GM13976 (cell line): ENCODE measurements around the gene METTL14.
A peak's percentile ranks its signal among the peaks of the same experiment; 100 is the strongest.
"Not testable (repeated sequence)": the region's sequence is repeated elsewhere in the genome, so short reads cannot be mapped to it uniquely, and the experiment has no call there.

Experiments
- DNase-seq: peaks from one replicate; pipeline ENCODE4 v3.0.0; 2012; ENCODE audit warnings: low spot score
- in situ Hi-C: fragments of 300-500 bp; cut with MboI; formaldehyde crosslinking; loops from one replicate; pipeline ENCODE4 v1.12.0; 2022; ENCODE audit warnings: low sequenced_read_pairs, mixed read lengths, inconsistent platforms; ENCODE audit not compliant: unreplicated experiment
- TF ChIP-seq, protein P1 (sequence below): IDR thresholded peaks from 2 replicates; pipeline ENCODE4 v1.5.1; 2012; ENCODE audit warnings: borderline replicate concordance, mild to moderate bottlenecking; ENCODE audit not compliant: insufficient read depth; ENCODE audit errors: extremely low read depth, missing control alignments, control extremely low read depth

Gene METTL14

DNA sequence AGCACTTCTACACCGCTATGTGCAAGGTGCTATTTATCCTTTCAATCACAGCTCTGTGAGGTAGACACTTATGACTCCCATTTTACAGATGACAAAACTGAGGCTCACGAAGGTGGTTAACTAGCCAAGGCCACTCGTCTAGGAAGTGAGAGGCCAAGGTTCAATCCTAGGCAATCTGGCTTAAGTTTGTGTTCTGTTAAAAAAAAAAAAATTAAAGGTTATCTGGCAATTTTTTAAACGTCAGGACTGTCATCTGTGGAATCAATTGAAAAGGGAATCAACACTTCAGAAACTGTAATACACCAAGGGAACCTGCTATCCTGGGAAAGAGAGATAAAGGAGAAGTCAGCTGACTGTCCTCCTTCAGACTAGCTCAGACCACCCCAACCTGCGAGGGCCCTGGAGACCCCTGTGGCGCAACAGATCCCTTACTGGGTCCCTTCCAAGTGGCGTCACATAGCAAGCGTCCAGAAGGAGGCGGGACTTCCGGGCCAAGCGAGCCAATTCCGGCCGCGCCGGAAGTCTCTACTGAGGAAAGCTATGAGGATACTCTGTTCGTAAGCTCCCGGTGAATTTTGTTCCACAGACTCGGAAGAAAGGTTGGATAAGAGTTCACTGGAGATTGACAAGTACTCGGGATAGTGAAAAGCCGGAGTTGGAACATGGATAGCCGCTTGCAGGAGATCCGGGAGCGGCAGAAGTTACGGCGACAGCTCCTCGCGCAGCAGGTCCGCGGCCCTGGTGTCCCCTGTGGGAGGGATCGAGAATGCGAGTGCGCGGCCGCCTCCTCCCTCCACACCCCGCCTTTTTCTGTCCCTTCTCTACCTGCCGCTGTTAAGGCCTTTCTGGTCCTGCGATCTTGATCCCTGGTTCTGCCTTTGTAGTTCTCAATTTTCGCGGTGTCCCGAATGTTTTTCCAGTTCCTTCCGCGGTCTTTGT, at the start of gene METTL14:
METTL14 (plus strand) TSS at position 520 of the 939 bp plus-strand sequence; CDS start at position 663, 143 bp downstream.
- peak; percentile 88 for DNase-seq
- TF ChIP-seq, protein P1, sequence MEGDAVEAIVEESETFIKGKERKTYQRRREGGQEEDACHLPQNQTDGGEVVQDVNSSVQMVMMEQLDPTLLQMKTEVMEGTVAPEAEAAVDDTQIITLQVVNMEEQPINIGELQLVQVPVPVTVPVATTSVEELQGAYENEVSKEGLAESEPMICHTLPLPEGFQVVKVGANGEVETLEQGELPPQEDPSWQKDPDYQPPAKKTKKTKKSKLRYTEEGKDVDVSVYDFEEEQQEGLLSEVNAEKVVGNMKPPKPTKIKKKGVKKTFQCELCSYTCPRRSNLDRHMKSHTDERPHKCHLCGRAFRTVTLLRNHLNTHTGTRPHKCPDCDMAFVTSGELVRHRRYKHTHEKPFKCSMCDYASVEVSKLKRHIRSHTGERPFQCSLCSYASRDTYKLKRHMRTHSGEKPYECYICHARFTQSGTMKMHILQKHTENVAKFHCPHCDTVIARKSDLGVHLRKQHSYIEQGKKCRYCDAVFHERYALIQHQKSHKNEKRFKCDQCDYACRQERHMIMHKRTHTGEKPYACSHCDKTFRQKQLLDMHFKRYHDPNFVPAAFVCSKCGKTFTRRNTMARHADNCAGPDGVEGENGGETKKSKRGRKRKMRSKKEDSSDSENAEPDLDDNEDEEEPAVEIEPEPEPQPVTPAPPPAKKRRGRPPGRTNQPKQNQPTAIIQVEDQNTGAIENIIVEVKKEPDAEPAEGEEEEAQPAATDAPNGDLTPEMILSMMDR: no peak
- in situ Hi-C loops: loop anchor here (25.0 kb wide), 1 partner anchor 398 kb away; no protein-coding TSS in a partner anchor

DNA sequence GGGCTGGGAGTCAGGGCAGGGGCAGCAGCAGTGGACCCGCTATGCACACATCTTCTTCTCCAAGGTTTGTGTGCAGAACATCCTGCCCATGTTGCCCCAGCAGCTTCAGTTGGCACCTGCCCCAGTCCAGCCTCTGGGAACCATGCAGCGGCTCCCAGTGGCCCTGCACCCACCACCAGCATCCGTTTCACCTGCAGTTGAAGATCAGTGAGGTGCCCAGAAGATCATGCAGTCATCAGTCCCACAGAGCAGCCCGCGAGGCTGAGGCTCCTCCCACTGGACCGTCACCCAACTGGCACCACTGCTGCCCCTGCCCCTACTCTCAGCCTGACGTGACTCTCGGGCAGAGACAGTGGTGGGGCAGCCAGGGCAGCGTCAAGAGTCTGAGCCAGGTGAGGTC, 49.1 kb upstream of the METTL14 start:
- in situ Hi-C loops, DNase-seq: not testable (repeated sequence)

DNA sequence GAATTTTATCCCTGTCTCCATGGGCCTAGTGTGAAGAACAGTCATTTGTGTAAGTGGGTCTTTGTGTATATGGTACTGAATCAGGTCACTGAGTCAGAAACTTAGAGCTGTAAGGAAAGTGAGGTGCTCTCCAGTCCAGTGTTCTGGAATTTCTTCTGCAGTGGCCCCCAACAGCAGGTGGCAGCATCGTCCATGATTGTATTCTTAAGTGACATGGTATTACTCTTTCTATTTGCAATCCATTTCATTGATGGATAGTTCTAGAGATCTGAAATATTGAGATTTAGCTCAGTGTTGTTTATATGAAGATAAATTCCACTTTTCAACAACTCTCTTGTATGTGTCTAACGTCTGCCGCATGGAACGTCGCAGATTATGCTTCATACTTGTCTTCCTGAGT, 20.5 kb upstream of the METTL14 start:
- in situ Hi-C loops: not testable (repeated sequence)

DNA sequence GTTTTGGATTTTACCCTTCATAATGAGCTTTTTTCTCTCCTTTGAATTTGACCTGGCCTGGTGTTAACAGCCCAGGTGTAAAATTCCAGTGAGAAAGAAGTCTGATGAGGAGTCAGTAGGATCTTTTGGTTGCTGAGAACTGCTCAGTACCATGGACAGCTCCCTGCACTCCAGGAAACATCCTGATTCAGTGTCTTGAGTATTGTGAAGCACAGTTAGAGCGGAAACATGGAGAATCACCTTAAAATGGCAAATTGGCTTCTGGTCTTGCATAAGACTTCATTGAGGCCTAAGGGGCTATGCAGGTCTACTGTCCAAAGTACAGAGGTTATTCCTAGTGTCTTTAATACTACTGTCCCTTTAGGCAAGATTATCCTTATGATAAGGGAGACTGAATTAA, 16.0 kb upstream of the METTL14 start:
- DNase-seq, in situ Hi-C loops: not testable (repeated sequence)

More for the DNA sequence above, 20.5 kb upstream of the METTL14 start:
- DNase-seq: not testable (repeated sequence)

DNA sequence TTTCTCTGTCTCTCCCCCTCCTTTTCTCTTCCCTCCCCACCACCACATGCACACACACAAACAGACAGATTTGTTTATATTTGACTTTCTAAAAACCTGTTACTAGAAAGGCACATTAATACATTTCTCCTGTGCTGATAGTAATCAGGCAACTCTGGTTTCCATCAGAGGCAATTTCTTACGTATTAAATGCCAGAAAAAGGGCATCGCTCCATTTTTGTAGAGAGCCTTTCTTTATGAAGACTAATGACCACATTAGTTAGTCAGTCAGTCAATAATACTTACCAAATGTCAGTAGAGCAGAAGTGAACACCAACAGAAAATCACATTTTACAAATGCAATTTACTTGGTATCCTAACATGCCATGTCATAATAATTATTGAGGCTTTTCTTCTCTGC, 14.2 kb upstream of the METTL14 start:
- in situ Hi-C loops, DNase-seq: not testable (repeated sequence)

DNA sequence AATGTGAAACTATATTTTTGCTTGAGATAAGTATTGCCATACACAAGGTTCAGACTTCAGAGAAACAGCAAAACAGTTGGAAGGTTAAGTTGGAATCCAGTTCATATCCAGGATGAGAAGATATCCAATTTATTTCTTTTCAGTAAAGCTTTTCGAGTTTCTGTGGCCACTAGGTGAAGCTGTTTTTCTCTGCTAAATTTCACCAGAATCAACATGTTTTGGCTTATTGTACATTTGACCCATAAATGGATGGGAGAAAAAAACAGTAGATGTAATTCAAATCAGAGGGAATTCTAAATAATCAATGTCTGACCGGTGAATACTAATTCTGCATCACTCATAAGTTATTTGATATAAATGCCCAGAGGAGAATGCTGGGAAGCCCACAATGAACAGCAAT, 9.1 kb upstream of the METTL14 start:
- in situ Hi-C loops: loop anchor here (25.0 kb wide), 1 partner anchor 389 kb away; no protein-coding TSS in a partner anchor
- no peak for DNase-seq
- TF ChIP-seq, protein P1: no peak

DNA sequence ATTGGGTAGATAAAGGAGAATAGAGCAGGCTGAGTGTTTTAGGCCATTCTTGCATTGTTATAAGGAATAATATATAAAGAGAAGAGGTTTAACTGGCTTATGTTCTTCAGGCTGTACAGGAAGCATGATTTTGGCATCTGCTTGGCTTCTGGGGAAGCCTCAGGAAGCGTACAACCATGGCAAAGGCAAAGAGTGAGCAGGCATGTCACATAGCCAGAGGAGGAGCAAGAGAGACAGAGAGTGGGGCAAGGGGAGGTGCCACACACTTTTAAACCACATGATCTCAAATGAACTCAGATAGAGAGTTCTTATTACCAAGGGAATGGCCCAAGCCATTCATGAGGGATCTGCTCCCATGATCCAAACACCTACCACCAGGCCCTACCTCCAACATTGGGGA, 4.4 kb upstream of the METTL14 start:
- no peak for DNase-seq
- in situ Hi-C loops: loop anchor here (25.0 kb wide), 1 partner anchor 394 kb away; no protein-coding TSS in a partner anchor
- TF ChIP-seq, protein P1: no peak

DNA sequence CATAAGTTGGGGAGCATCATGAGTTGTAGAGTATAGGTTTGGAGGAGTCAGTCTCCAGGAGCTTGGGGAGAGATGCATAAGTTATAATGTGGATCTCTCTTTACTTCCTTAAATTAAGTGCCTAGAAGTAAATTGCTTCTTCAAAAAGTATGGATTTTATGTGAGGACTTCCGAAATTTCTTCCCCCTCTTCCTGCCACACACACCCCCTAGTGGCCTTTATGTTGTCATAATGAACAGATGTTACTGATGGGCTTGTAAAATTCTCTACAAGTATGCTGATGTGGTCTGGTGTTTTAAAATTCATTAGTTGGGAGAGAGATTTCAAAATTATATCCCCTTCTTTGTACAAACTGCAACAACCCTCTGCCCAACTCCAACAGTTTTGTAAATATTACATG, 2.3 kb upstream of the METTL14 start:
- in situ Hi-C loops: loop anchor here (25.0 kb wide), 1 partner anchor 396 kb away; no protein-coding TSS in a partner anchor
- TF ChIP-seq, protein P1: peak; percentile 3
- DNase-seq: no peak

DNA sequence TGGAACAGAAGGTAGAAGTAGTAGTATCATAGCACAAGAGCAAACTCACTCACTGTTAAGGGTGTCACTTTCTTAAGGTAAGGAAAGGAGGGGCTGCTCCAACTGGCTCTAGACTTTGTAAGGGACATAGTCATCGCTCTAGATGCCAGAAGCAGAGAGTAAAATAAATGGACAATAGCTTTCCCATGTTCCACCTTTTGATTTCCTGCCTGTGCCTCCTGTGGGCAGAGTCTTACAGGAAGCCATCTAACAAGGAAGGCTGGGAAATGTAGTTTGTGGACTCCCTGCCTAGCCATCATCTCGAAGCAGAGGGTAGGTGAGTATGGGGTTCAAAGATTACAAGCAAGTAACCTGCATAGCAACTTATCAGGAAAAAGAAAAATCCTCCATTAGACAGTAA, 1.7 kb upstream of the METTL14 start:
- no peak for DNase-seq
- in situ Hi-C loops: loop anchor here (25.0 kb wide), 1 partner anchor 396 kb away; no protein-coding TSS in a partner anchor
- TF ChIP-seq, protein P1: no peak
